GM21576 (cell line): ENCODE measurements around the gene SLC8A2.

Source experiments
- ATAC-seq: cut with Tn5 transposase; IDR thresholded peaks from one replicate; pipeline ENCODE4 v1.9.1; 2021; ENCODE audit warnings: mild to moderate bottlenecking, moderate library complexity; ENCODE audit not compliant: unreplicated experiment

The SLC8A2 gene

DNA sequence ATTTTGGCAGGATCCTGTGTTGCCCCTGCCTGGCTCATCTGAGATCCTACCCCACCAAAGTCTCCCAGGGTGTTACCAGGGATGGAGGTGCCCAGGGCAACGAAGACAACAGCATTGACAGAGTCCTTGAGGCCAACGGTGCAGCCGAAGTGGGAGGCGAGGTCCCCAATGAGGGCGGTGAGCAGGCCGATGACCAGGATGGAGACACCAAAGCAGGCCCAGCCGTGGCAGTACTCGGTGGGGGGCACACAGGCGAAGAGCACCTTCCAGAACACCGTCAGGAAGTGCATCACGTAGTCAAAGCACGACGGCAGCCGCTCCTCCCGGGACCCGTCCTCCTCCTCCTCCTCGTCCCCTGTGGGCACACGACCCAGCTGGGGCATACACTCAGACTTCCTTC lies 39.6 kb downstream of the SLC8A2 start:
- no peak for ATAC-seq

DNA sequence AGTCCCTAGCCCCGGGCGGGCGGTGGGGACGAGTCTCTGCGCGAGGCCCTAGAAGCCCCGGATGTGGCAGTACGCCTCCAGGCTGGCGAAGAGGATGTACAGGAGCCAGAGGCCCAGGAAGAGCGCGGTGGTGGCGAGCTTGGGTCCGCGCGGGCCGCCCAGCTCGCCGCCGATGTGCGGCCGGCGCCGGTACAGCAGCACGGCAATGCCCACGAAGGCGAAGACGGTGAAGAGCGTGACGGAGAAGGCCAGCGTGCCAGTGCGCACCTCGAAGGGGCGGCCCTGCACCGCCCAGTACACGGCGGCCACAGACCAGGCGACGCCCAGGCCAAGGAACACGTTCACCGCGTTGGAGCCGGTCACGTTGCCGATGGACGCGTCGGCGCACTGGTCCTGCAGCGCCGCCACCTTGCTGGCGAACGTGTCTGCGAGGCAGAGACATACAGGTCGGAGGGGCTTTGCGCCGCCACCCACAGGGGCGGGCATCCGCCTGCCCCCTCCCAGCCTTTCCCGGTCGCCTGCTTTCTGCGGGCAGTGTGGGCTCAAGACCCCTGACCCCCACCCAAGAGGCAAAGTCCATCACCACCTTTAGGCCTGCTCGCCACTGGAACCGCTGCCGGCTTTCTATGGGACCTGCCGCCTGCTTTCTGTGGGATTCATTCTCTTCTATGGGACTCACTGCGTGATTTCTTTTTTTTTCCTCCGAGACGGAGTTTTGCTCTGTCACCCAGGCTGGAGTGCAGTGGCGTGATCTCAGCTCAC lies 41.5 kb downstream of the SLC8A2 start:
- ATAC-seq = no peak

DNA sequence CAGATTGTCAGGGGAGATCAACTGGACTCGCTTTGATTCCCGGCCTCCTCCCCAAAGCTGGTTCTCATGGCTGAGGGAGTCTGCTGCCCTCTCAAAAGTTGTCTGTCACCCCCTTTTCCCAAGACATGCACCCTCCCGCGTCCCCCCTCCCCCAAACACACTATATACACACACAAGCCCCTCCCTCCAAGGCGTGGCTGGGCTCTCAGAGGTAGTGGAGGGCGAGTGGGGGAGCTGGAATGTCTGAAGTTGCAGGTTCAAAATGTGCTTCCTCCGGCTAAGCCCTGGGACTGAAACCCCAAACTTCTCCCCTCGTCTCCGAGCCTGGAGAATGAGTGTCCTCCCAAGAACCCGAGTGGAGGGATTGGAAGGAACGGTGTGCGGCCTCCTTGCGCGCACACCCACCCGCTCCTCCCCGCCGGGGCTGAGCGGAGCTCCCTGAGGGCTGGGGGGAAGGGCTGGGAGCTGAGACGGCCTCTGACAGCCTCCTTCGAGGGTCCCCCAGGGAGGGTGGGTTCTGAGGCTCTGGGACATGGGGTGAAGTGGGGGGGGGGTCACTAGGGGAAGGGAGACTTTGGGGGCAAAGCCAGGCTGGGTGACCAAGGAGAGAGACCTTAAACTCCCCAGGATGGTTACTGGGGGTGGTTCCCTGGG lies 42.4 kb downstream of the SLC8A2 start:
- no peak for ATAC-seq

DNA sequence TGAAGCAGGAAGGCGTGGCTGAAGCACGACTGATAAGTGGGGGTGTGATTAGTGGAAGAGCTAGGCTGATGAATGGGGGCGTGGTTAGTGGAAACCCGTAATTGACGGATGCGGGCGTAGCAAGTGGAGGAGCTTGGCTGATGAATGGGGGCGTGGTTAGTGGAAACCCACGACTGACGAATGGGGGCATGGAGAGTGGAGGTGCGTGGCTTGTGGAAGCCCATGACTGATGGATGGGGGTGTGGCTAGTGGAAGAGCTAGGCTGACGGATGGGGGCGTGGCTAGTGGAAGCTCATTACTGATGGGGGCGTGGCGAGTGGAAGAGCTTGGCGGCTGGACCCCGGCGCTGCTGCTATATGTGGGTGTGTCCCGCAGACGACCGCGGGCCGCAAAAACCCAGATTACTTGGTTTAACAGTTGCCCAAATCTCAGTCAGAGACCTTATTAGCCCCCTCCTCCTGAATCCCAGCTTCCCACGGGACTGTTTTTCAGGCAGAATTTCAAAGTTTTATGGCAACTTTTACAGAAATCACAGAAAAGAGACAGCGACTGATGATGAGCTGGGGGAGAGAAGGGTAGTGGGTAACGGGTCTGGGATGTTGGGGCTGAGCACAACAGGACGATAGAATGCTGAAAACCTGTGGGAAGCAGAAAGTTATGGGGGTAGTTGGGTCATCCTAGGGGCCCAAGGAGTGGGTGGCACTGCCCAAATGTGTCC lies 43.4 kb downstream of the SLC8A2 start:
- ATAC-seq = no peak

DNA sequence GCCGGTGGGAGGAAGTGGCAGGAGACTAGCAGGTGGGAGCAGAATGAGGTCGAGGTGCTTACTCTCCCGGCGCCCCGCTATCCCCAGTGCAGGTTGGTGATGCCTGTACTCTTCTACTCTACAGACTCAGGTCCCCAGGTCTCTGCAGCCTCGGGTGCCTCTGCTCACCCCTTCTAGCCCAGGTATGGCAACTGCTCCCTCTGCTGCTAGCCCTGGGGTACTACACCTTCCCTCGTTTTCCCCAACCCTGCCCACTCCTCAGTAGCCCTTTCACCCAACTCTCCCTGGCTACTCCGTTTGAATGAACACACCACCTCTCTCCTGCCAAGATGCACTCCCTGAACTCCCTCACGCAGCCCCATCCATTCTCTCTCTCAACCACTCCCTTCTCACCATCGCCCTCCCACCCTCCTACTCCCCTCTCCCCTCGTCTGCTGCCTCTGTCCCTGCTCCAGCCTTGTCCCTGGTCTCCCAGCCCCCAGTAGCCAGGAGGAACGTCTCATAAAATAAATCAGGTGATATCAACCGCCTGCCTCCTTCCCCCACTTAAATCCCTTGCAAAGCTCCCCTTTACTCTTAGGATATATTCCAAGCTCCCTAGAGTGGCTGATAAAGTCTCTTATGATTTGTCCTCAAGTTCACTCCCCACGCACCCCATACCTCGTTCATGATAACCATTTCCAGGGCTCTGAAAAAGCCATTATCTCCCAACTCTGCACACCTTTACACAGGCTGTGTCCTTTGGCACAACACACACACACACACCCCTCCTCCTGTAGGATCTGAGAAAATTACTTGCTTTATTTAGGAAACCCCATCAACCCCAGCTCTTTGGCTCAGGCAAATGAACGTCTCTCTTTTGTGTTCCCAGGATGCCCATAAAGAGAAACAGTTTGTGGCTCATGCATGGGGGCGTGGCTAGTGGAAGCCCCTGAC lies 44.2 kb downstream of the SLC8A2 start:
- ATAC-seq = no peak

DNA sequence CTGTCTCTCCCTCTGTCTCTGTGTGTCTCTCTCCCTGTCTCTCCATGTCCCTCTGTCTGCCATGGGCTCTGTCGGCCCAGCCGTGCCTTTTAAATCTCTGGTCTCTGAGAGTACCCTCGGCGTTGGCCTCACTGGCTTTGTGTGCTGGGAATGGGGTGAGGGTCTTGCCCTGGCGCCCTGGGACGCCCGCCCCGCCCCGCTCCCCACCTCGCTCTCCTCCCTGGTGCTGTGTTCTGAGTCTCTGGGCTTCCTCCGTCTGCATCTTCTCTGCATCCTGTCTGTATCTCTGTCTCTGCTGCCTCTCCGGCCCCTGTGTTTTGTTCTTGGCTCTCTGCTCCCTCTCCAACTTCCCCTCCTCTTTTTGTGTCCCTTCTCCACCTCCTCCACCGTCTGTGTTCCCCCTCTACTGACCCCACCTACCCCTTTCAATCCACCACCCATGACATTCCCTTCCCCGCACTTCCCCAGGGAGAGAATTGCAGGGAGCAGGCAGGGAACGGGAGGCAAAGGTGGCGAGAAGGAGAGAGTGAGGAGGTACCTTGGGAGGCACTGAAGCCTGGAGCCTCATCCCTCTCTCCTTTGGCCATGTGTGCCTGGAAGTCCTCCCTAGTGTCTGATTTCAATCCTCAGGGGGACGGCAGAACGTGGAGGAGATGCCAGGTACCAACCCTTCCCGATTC lies 48.4 kb downstream of the SLC8A2 start:
- no peak for ATAC-seq

DNA sequence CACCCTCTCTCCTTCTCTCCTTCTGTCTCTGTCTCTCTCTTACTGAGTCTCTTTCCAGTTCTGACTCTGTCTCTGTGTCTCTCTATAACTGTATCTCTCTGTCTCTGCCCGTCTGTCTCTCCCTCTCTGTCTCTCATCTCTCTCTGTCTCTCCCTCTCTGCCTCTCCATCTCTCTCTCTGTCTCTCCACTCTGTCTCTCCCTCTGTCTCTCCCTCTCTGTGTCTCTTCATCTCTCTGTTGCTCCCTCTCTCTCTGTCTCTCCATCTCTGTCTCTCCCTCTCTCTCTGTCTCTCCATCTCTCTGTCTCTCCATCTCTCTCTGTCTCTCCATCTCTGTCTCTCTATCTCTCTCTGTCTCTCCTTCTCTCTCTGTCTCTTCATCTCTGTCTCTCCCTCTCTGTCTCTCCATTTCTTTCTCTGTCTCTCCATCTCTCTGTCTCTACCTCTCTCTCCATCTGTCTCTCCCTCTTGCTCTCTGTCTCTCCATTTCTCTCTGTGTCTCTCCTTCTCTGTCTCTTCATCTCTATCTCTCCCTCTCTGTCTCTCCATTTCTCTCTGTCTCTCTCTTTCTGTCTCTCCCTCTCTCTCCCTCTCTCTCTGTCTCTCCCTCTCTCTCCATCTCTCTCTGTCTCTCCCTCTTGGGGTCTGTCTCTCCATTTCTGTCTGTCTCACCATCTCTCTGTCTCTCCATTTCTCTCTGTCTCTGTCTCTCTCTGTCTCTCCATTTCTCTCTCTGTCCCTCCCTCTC lies 49.1 kb downstream of the SLC8A2 start:
- no peak for ATAC-seq

DNA sequence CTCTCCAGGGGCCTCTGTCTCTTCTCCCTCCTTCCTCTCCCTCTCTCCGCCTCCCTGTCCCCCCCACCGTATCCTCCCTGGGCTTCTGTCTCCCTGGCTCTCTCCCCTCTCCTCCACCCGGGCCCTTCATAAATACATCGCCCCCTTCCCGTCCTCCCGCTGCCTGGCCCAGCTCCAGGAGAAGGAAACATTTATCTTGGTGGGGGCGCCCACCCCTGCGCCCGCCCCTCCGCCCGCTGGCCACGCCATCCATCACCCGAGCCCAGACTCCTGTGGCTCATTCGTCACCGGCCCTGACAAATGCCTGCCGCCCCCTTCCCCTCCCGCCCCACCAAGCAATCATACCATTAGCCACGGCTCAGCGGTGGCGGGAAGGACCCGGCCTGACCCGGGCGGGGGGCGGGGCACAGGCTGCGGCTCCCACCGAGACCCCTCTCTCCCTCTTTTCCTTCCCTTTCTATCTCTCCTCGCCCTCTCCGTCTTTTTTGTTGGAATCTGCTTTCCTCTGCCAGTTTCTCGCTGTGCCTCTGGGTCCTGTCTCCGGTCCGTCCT lies 49.8 kb downstream of the SLC8A2 start:
- no peak for ATAC-seq

DNA sequence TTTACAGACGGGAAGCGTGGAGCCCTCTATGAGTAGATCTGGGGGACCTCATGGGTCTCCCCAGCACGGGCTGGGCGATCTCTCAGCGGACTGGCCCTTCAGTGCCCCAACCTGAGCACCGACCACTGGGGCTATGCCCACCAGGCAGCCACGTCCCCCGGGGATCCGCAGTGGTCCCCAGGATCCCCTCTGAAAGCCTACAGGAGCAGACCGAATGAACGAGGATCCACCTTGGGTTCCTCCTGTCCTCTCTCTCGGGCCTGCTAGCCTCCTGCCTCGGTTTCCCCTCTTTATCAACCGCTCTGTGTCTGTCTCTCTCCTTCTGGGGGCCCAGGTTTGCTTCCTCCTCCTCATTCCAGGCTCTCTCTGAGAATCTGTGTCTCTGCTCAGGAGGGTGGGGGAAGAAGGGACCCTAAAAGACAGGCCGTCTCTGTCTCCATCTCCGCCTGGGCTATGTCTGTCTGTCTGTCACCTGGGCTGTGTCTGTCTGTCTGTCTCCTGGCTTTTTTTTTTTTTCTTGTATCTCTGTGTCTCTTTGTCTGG lies 50.4 kb downstream of the SLC8A2 start:
- no peak for ATAC-seq

DNA sequence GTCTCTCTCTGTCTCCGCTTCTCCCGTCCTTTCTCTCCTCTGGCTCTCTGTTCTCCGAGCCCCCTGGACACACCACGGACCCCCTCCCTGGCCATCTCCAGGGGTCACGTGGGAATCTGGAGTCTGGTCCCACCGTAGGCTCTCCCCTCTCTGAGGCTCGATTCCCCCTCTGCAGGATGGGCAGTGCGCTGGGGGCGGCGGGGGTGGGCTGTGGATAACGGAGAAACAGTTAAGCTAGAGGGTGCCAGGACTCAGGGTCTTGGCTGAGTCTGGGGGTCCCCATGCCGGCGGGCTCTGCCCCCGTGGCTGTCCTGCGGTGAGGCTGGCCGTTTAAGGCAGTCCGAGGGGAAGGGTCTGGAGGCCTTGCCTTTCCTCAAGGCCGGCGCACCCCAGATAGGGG lies 51.9 kb downstream of the SLC8A2 start:
- no peak for ATAC-seq

DNA sequence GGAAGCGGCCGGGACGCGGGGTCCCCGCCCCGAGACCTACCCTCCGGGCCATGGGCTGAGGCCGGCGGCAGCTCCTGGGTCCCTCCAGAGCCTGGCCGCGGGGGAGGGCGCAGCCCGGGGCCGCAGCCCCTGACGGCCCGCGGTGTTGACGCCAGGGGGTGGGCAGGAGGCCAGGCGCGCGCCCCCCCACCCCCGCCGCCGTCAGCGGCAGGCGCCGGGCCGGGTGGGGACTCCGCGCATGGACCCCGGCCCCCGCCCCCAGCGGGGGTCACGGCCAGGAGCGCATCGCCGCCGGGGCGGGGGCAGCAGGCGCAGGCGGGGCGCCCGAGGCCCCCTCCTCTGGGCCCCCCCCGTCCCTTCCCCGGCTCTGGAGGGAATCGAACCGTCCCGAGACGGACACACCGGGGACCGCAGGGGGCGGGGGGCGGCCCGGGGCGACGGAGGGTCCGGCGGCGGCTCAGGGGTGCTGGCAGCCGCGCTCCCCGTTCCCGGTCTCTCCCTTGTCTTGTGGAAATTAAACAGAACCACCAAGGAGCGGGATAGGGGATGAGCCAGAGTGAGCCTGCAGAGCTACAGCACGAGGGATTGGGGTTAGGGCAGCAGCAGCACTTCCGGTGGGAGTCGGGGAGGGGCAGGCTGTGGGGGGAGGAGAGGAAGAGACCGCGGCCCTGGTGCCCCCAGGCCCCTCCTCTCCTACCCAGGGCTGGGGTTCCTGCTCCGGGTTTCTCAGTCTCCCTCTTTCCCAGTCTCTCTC lies 52.5 kb downstream of the SLC8A2 start, which contains the start of gene MEIS3:
Gene MEIS3, minus strand, starts transcription at position 498 of the 754 bp plus-strand sequence. Its CDS starts 446 bp downstream, at position 52.
- ATAC-seq = no peak

DNA sequence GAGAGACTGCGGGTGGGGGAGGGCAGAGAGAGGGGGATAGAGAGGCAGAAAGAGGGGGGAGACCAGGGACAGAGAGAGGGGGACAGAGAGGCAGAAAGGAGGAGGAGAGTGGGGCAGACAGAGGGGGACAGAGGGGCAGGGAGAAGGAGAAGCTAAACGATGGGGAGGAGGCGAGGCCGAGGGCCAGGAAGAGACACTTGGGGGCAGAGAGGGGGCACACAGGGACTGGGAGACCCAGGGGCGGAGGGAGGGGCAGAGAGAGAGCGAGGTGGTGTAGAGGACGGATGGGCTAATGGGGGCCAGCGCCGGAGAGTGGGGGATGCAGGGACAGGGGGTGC lies 53.0 kb downstream of the SLC8A2 start:
- ATAC-seq = no peak

DNA sequence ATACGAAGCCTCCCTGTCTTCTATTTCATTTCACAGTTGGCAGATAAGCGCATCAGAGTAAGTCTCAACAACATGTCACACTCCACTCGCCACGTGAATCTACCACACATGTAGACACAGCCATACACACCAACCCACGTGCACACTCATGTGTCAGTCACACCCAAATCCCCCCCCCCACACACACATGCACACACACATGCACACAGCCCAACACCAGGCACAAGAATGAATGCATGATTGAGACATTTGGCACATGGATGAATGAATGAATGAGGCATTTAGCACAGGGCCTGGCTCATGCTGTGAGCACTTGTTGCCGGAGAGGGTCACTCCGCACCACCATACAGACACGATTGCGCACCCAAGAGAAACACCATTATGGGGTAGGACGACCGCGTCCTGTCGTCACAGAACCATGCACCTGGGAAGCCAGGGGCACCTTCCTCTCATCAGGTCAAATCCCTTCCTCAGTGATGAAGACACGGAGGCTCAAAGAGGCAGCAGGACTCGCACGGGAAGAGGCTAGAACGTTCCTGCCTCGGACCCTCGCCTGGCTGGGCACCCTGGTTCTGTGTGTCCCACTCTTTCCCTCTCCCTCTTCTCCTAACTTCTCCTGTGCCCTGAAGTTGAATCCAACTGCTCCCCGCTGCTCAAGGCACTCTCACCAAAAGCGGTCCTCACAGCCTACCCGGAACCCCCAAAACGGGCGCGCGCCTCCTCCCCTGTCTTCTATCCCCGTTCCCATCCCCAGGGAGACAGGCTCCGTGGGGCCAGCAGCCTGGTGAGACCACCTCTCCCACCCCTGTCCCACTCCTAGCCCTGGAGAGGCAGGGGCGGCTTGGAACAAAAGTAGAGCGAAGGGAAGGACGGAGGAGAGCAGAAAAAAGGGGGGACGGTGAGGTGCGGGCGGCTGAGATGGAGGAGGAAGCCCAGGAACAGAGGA lies 53.7 kb downstream of the SLC8A2 start:
- no peak for ATAC-seq

DNA sequence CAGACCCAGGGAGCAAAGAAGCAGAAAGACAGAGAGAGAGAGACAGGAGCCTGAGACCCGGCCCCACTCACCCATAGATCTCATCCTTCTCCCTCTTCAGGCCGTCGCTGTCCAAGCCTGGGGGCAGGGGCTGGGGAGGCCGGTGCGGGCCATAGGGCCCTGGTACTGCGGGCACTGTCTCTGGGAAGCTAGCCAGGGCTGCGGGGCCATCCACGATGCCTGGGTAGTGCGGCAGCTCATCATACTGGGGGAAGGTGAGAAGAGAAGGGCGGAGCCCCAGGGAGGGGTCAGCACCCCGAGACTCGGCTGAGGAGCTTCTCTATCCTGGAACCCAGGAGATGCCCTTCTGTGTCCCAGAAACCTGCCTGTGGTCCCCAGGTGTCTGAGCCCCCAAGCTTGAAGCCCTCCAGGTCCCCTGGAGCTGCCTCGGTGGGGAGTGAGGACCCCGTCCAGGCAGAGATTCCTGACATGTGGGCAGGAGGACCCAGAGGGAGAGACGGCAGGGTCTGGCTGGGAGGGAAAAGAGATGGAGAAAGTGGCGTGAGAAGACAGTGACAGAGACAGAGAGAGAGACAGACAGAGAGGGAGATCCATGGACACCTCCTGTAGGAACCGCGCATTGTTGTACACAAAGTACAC lies 54.5 kb downstream of the SLC8A2 start:
- no peak for ATAC-seq

DNA sequence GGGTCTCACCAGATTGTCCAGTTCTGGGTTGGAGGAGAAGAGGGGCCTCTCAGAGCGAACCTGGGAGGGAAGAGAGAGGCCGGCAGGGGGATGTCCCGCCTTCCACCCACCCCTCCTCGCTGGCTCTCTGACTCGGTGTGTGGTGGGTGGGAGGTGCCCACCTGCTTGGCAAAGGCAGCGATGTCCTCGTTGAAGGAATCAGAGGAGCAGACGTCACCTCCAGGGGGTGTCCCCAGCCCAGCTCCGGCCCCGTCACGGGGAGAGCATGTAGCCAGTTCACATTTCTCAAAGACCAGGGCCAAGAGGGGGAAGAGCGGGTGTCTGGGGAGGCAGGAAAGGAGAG lies 55.1 kb downstream of the SLC8A2 start:
- ATAC-seq = no peak

DNA sequence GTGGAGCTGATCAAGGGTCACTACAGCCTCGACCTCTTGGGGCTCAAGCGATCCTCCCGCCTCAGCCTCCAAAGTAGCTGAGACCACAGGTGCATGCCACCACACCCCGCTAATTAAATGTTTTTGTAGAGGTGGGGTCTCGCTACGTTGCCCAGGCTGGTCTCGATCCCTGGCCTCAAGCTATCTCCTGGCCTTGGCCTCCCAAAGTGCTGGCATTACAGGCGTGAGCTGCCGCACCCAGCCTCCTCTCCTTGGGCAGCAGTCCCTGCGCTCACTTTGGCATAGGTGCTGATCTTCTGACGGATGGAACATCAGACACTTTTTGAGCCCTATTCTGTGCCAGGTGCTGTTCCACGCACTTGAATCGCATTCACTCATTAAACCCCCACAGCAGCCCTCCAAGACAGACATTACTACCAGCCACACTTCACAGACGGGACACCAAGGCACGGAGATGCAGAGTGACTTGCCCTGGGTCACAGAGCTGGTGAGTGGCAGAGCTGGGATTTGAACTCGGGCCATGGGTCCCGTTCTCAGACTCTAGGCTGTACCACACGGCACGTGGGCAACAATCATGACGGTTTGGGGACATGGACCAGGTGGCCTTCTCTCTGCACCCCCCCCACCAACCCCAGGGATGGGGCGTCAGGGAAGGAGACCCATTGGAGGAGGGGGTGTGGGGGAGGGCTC lies 55.6 kb downstream of the SLC8A2 start:
- no peak for ATAC-seq
